Tibial artery (tissue), 4 donors: Measurements from ENCODE around the gene EHBP1.

Experiments used
- DNase-seq, 2 donors: peaks; one replicate each; pipeline ENCODE4 v3.0.0-alpha.2; 2019
- H3K27ac ChIP-seq, 2 donors: fragments of 200-600 bp; sonication (generic) in 1 of 2; 1 replicate in 1 of 2; 2 replicates in 1 of 2; pipeline ENCODE4 v1.5.1; 2018 to 2019; ENCODE audit warnings: mild to moderate bottlenecking in 1 of 2
- H3K27me3 ChIP-seq, 2 donors: fragments of 200-600 bp; sonication (generic) in 1 of 2; one replicate each; pipeline versions ENCODE4 v1.5.1 to v1.6.0; 2016 to 2019
- H3K36me3 ChIP-seq, 3 donors: fragments of 200-600 bp; sonication (generic) in 2 of 3; one replicate each; pipeline ENCODE4 v1.5.1; 2016 to 2019; ENCODE audit warnings: mild to moderate bottlenecking in 2 of 3
- H3K4me1 ChIP-seq, 4 donors: fragments of 200-600 bp; sonication (generic) in 2 of 4; 1 replicate in 3 of 4; 2 replicates in 1 of 4; pipeline ENCODE4 v1.5.1; 2016 to 2019
- H3K4me3 ChIP-seq, 2 donors: fragments of 200-600 bp; sonication (generic) in 1 of 2; 1 replicate in 1 of 2; 2 replicates in 1 of 2; pipeline ENCODE4 v1.5.1; 2018 to 2019; ENCODE audit warnings: mild to moderate bottlenecking in 2 of 2
- H3K9me3 ChIP-seq, 3 donors: fragments of 200-600 bp; sonication (generic) in 1 of 3; one replicate each; pipeline ENCODE4 v1.5.1; 2016 to 2019
- CTCF ChIP-seq, 2 experiments: fragments of 200-600 bp in 1 of 2; fragments of 450-650 bp in 1 of 2; IDR thresholded peaks; one replicate each; pipeline ENCODE4 v1.5.1; 2017 to 2019; ENCODE audit warnings: antibody characterized with exemption in 2 of 2, mild to moderate bottlenecking in 1 of 2, moderate library complexity in 1 of 2
- intact Hi-C: fragments of 100-400 bp; cut with DNase I; formaldehyde crosslinking; loops from one replicate; pipeline ENCODE4 v1.15.0; 2023; ENCODE audit warnings: low total_unique reads

The EHBP1 gene

GRCh38 chr2:62956651-62957050 is 251.1 kb downstream of the EHBP1 start:
- no peaks in the 10 kb centered on the region for H3K27me3 ChIP-seq
- H3K27ac ChIP-seq = no peak overlapping the region
- H3K4me3 ChIP-seq = no peak overlapping the region
- intact Hi-C loops = no loop called here
- no peak for TF ChIP-seq CTCF (IDR thresholded peaks at IDR 0.05)
- no peaks in the 10 kb centered on the region for H3K9me3 ChIP-seq
- no peak for DNase-seq
- H3K4me1 ChIP-seq = no peaks in the 10 kb centered on the region
- peaks cover 1 to 20% (median 14%) of the 10 kb centered on the region in 3 donors for H3K36me3 ChIP-seq

- no peak for DNase-seq
- no peak overlapping the region for H3K4me3 ChIP-seq
- no peaks in the 10 kb centered on the region for H3K4me1 ChIP-seq
- no peak overlapping the region for H3K27ac ChIP-seq
- no peaks in the 10 kb centered on the region for H3K9me3 ChIP-seq
- H3K36me3 ChIP-seq = peaks cover 14 to 24% (median 14%) of the 10 kb centered on the region in 3 donors
- no peak for TF ChIP-seq CTCF (IDR thresholded peaks at IDR 0.05)
- no peaks in the 10 kb centered on the region for H3K27me3 ChIP-seq
- intact Hi-C loops = no loop called here
Measured at GRCh38 chr2:62958206-62958605, 252.7 kb downstream of the EHBP1 start.

- Histone ChIP-seq H3K4me3 (no peak overlapping the region), H3K27ac (no peak overlapping the region), H3K9me3 (no peaks in the 10 kb centered on the region), H3K4me1 (no peaks in the 10 kb centered on the region), H3K27me3 (no peaks in the 10 kb centered on the region), H3K36me3 (peaks cover 3 to 14% (median 7%) of the 10 kb centered on the region in 3 donors)
- no peak for DNase-seq
- intact Hi-C loops = no loop called here
- no peak for TF ChIP-seq CTCF (IDR thresholded peaks at IDR 0.05)
Measured at GRCh38 chr2:62964050-62964449, 258.5 kb downstream of the EHBP1 start.

- peaks cover under 1 to 14% (median 3%) of the 10 kb centered on the region in 3 donors for H3K36me3 ChIP-seq
- no peak for DNase-seq
- H3K4me3 ChIP-seq = no peak overlapping the region
- intact Hi-C loops = no loop called here
- H3K4me1 ChIP-seq = no peaks in the 10 kb centered on the region
- H3K9me3 ChIP-seq = no peaks in the 10 kb centered on the region
- H3K27ac ChIP-seq = no peak overlapping the region
- no peak for TF ChIP-seq CTCF (IDR thresholded peaks at IDR 0.05)
- H3K27me3 ChIP-seq = no peaks in the 10 kb centered on the region
Measured at GRCh38 chr2:62964671-62965070, 259.2 kb downstream of the EHBP1 start.

GRCh38 chr2:62966991-62967390 is 261.5 kb downstream of the EHBP1 start:
- intact Hi-C loops = no loop called here
- no peaks in the 10 kb centered on the region for H3K27me3 ChIP-seq
- H3K36me3 ChIP-seq = peaks cover 0 to 9% (median 3%) of the 10 kb centered on the region in 3 donors
- DNase-seq = no peak
- H3K9me3 ChIP-seq = no peaks in the 10 kb centered on the region
- H3K27ac ChIP-seq = no peak overlapping the region
- no peaks in the 10 kb centered on the region for H3K4me1 ChIP-seq
- TF ChIP-seq CTCF (IDR thresholded peaks at IDR 0.05) = no peak
- H3K4me3 ChIP-seq = no peak overlapping the region

GRCh38 chr2:62968168-62968567 is 262.7 kb downstream of the EHBP1 start:
- no peak for DNase-seq
- intact Hi-C loops = no loop called here
- Histone ChIP-seq H3K9me3 (no peaks in the 10 kb centered on the region), H3K4me1 (no peaks in the 10 kb centered on the region), H3K27ac (no peak overlapping the region), H3K4me3 (no peak overlapping the region), H3K36me3 (peaks cover 0 to under 1% (median 0%) of the 10 kb centered on the region in 3 donors), H3K27me3 (no peaks in the 10 kb centered on the region)
- no peak for TF ChIP-seq CTCF (IDR thresholded peaks at IDR 0.05)
